Measurements from ENCODE around the gene ASAP3. TPM values are rescaled to one million over a fixed set of nuclear protein-coding genes. Genes with fewer than 3 reads are reported as not detected.

ASAP3 gene
- total and polyA plus RNA-seq, 9 of the 15 experiments (the other 6 are each of a cell fraction or from before 2014, with no cell fraction given) = 1.7 to 31.2 (median 17.4) TPM

- H3K4me1 ChIP-seq (replicated peaks in 1 of 2; ENCODE audit: control insufficient read depth in 2 of 2, insufficient read depth in 2 of 2, low read length in 2 of 2) = peaks cover 34 to 39% of the 10 kb centered on the region in 2 experiments
- H3K9ac ChIP-seq (ENCODE audit: insufficient read depth in 1 of 2, low read depth in 2 of 2, low read length in 2 of 2) = peak overlapping the region in 1 of 2 experiments; percentile 67; a peak in 1 of 4 replicates
- no peaks in the 10 kb centered on the region for H3K9me3 ChIP-seq (replicated peaks; ENCODE audit: control insufficient read depth, insufficient read depth, low read depth, low read length)
- CTCF ChIA-PET (ENCODE audit: low intra/inter-chr PET ratio) = no interaction called here
- H3K79me2 ChIP-seq (ENCODE audit: control insufficient read depth, insufficient read depth, low read length) = peaks cover 12% of the 10 kb centered on the region; the same call in 2 of the 3 replicates
- no peaks in the 10 kb centered on the region for H3K27me3 ChIP-seq (ENCODE audit: control insufficient read depth in 2 of 2, insufficient read depth in 2 of 2, low read length in 2 of 2)
- 65% methylated on average over 4 of the region's 4 CpGs for WGBS (ENCODE audit: insufficient coverage, low coverage, missing lambda C conversion rate)
- no peaks in the 10 kb centered on the region for H4K20me1 ChIP-seq (replicated peaks; ENCODE audit: control insufficient read depth, insufficient read depth, low read length)
- H3K4me3 ChIP-seq = no peak overlapping the region
- FAIRE-seq (no peak), ATAC-seq (no peak), DNase-seq (ENCODE audit: extremely low read depth in 1 of 4, low spot score in 3 of 4) (no peak)
- H3K9me1 ChIP-seq (ENCODE audit: control insufficient read depth, insufficient read depth, low read length) = no peaks in the 10 kb centered on the region
- no TSS peak for BruUV-seq (replicated peaks)
- H3K36me3 ChIP-seq (ENCODE audit: control insufficient read depth, insufficient read depth, low read length) = peaks cover 5% of the 10 kb centered on the region; the same call in 1 of the 3 replicates
- no peak overlapping the region for H2AFZ ChIP-seq (ENCODE audit: low read depth, low read length)
- POLR2A ChIA-PET = interaction anchor here (0.9 to 1.0 kb wide), 2 partner anchors 94 to 111 kb away, joined by 3 read pairs; no protein-coding TSS in a partner anchor
- H3K4me2 ChIP-seq (ENCODE audit: insufficient read depth, low read length) = no peak overlapping the region
- H3K27ac ChIP-seq (ENCODE audit: extremely low read depth, low read depth, low read length) = 0 out of 3 replicates have a peak overlapping the region, but pooled peaks have one; percentile 12
- intact Hi-C loops (cut with micrococcal nuclease) (no loop called here), in situ Hi-C loops (cut with MboI) (no loop called here)
- TF ChIP-seq ZFP36 (IDR thresholded peaks at IDR 0.05; ENCODE audit: low read depth, low read length, partially characterized antibody) = peak; percentile 28
- TF ChIP-seq ZBTB11 (CRISPR knock-in tag; IDR thresholded peaks at IDR 0.05) = peak in 1 of 3 experiments; percentile 46; a peak in 1 of 6 replicates
- TF ChIP-seq PRDM10 (IDR thresholded peaks at IDR 0.05; ENCODE audit: partially characterized antibody) = peak; percentile 84
- peak; percentile 63; the same call in 1 of the 2 replicates for TF ChIP-seq ZKSCAN1 (IDR thresholded peaks at IDR 0.05; ENCODE audit: low read depth, low read length)
- TF ChIP-seq SIX5 (IDR thresholded peaks at IDR 0.05; ENCODE audit: borderline replicate concordance in 1 of 2, insufficient read depth in 1 of 2, low read depth in 1 of 2, low read length in 2 of 2) = no peak
- TF ChIP-seq USF1 (CRISPR knock-in tag; IDR thresholded peaks at IDR 0.05) = no peak
- TF ChIP-seq TEAD1 (CRISPR knock-in tag; IDR thresholded peaks at IDR 0.05) = 0 out of 4 replicates have a peak, but pooled peaks of 1 of the 2 experiments have one; percentile 10
- TF ChIP-seq BDP1 (IDR thresholded peaks at IDR 0.05; ENCODE audit: insufficient read depth, insufficient read length) = no peak
- no peak for TF ChIP-seq ZBTB34 (CRISPR knock-in tag; IDR thresholded peaks at IDR 0.05)
Observed at GRCh38 chr1:23480187-23481025, 3.6 kb downstream of the ASAP3 start.
